OCI-LY3 (cell line): ENCODE measurements around the gene ZHX3.

Source experiments
- EZH2phosphoT487 ChIP-seq: fragments of 200-600 bp; shearing (Covaris generic); IDR thresholded peaks from 2 replicates; pipeline ENCODE4 v1.6.1; 2018; ENCODE audit warnings: antibody characterized with exemption, mixed run types, low read depth
- TF ChIP-seq, protein P1 (sequence below): fragments of 200-600, 300-600 bp; sonication (generic); IDR thresholded peaks from 2 replicates; pipeline ENCODE4 v1.5.1; 2014; ENCODE audit warnings: antibody characterized with exemption, low read length, low read depth

- TF ChIP-seq, protein P1, sequence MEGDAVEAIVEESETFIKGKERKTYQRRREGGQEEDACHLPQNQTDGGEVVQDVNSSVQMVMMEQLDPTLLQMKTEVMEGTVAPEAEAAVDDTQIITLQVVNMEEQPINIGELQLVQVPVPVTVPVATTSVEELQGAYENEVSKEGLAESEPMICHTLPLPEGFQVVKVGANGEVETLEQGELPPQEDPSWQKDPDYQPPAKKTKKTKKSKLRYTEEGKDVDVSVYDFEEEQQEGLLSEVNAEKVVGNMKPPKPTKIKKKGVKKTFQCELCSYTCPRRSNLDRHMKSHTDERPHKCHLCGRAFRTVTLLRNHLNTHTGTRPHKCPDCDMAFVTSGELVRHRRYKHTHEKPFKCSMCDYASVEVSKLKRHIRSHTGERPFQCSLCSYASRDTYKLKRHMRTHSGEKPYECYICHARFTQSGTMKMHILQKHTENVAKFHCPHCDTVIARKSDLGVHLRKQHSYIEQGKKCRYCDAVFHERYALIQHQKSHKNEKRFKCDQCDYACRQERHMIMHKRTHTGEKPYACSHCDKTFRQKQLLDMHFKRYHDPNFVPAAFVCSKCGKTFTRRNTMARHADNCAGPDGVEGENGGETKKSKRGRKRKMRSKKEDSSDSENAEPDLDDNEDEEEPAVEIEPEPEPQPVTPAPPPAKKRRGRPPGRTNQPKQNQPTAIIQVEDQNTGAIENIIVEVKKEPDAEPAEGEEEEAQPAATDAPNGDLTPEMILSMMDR = no peak
- TF ChIP-seq EZH2phosphoT487 = no peak
These were observed 156.8 kb downstream of the ZHX3 start for GRCh38 chr20:41160686-41161085.
